Cerebellar nuclear complex (tissue), 1 donor: Measurements from ENCODE around the gene AHDC1.

Experiments
- DNase-seq, 2 experiments: peaks; one replicate each; lab custom pipeline; 2025; lab: John Stamatoyannopoulos, UW

AHDC1 gene

GRCh38 chr1:27597516-27598294 lies 6.2 kb downstream of the AHDC1 start:
- DNase-seq = no peak

GRCh38 chr1:27596986-27597385 lies 7.0 kb downstream of the AHDC1 start:
- no peak for DNase-seq

- no peak for DNase-seq
Observed at GRCh38 chr1:27596261-27596660, 7.7 kb downstream of the AHDC1 start.

- no peak for DNase-seq
Observed at GRCh38 chr1:27595597-27595996, 8.3 kb downstream of the AHDC1 start.

- no peak for DNase-seq
Observed at GRCh38 chr1:27594564-27595510, 9.1 kb downstream of the AHDC1 start.

- DNase-seq = no peak
Observed at GRCh38 chr1:27593678-27594563, 10.0 kb downstream of the AHDC1 start.

GRCh38 chr1:27592931-27593677 lies 10.8 kb downstream of the AHDC1 start:
- no peak for DNase-seq

GRCh38 chr1:27592232-27592930 lies 11.6 kb downstream of the AHDC1 start:
- DNase-seq = no peak

GRCh38 chr1:27591622-27592021 lies 12.3 kb downstream of the AHDC1 start:
- no peak for DNase-seq

- DNase-seq = no peak
Observed at GRCh38 chr1:27590917-27591508, 12.9 kb downstream of the AHDC1 start.

GRCh38 chr1:27589841-27590426 lies 14.0 kb downstream of the AHDC1 start:
- DNase-seq = no peak

- no peak for DNase-seq
Observed at GRCh38 chr1:27589441-27589840, 14.5 kb downstream of the AHDC1 start.

- DNase-seq = no peak
Observed at GRCh38 chr1:27588256-27589232, 15.4 kb downstream of the AHDC1 start.

GRCh38 chr1:27585684-27586083 lies 18.3 kb downstream of the AHDC1 start:
- DNase-seq = no peak

GRCh38 chr1:27584453-27584852 lies 19.5 kb downstream of the AHDC1 start:
- DNase-seq = no peak

- DNase-seq = no peak
Observed at GRCh38 chr1:27583479-27583878, 20.5 kb downstream of the AHDC1 start.

GRCh38 chr1:27581823-27582243 lies 22.1 kb downstream of the AHDC1 start:
- DNase-seq = no peak

- DNase-seq = no peak
Observed at GRCh38 chr1:27577504-27578188, 26.3 kb downstream of the AHDC1 start.
